Renal pelvis (tissue), 4 donors: ENCODE measurements around the gene SORCS1. TPM values are rescaled to one million over a fixed set of nuclear protein-coding genes. Genes with fewer than 3 reads are reported as not detected.
A peak's percentile ranks its signal among the peaks of the same experiment; 100 is the strongest.

ENCODE experiments used
- DNase-seq: peaks from one replicate; pipeline ENCODE4 v3.0.0-alpha.2; 2013
- polyA plus RNA-seq, 3 donors: library from polyadenylated mRNA; unstranded; fragments of 120-200 nt; gene quantifications; one replicate each; pipeline ENCODE4 v1.2.1, GENCODE V29; 2013; ENCODE audit not compliant: insufficient read length in 3 of 3

SORCS1 gene
- polyA plus RNA-seq, 3 donors = 9.9 to 17.5 (median 14.5) TPM

DNA sequence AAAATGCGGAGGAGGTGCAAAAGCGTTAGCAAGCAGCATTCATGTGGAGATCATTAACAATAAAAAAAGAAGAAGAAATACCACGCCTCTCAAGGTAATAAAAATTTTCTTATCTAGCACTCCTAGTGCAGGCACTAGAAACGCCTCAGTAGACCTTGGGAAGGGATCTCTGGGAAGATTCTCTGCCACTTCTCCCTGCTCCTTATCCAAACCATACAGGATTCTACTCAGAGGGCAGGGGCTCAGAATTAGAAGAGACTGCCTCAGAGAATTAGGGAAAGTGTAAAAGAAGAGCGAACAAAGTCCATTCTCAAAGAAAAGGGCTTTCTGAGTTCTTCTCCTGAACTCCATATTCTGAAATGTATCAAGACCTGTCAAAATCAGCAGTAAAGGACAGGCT is 413.4 kb downstream of the SORCS1 start:
- no peak for DNase-seq

DNA sequence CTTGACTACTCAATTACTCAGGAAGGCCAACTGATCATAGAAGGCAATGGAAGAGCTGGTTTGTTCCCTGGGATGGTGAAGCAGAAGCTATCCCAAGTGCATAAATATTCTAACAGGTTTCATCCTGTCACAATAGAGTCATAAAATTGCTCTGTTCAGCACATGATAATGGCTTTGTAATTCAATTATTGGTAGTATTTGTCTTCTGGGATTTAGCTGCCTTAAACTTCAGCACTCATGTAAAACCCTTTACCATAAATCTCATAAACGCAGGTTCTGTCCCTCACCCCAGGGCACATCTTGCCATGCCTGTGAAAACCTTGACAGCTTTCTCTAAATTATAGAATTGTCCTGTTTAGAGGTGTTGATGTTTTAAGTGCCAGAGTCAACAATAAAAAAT is 417.6 kb downstream of the SORCS1 start:
- DNase-seq = no peak

DNA sequence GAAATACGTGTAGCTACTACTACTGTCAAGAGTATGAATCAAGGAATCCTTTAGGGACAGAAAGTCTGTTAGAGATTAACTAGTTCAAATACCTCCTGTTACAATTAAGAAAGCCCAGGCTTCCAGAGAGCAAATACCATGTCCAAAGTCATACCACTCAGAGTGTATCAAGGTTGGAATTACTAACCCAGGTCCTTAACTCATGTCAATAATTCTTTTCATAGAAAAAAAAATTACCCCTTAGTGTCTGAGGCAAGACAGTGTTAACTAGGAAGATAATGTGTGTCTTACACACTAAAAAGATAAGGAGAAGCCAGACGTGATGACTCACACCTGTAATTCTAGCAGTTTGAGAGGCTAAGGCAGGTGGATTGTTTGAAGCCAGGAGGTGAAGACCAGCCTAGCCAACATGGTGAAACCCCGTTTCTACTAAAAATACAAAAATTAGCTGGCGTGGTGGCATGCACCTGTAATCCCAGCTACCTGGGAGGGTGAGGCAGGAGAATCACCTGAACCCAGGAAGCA is 423.4 kb downstream of the SORCS1 start:
- no peak for DNase-seq

DNA sequence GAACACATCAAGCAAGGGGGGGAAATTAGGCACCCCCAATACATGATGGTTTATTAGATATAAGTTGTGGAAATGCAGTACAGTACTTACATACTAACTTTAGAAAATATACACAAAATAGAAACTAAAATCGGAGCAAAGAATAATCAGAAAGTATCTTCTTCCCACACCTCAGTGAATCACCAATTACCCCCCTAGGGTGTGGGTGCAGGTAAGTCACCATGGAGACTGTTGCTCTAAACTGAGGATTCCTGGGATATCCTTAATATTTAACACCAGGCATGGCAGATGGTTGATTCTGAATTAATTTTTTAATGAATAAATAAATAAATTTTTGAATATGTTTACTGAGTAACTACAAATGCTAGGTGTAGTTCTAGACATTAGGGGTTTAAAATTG is 424.4 kb downstream of the SORCS1 start:
- DNase-seq = no peak

DNA sequence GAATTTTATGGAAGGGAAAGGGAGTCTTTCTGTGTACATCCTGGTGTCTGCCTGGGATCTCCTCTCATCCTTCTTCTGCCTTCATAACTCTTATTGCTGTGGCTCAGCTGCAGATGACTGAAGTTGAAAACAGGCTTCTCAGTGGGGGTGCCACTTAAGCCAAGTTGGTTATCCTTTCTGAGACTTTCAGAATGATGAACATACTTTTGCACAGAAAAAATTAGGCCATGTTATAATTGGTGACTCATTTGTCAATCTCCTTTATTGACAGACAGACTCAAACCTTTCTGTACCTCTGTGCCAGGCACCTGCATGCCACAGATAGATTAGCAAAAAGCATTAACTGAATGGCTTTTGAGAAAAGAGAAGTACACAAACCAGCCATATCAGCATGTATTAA is 430.3 kb downstream of the SORCS1 start:
- DNase-seq = no peak

DNA sequence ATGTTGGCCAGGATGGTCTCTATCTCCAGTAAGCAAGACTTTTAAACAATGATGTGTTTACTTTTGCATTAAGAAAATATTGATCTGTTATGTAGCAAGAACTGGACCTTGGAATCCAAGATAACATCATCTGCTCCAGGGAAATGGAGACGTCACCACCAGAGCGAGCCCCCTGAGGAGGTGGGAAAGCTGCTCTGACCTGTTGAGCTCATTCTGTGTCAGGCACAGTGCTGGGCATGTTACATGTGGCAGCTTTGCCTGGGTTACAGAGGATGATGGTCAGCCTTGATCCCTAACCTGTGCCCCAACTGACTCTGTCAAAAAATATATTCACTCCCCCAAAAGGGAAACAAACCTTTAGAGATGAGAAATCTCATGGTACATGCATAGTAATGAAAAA is 436.3 kb downstream of the SORCS1 start:
- DNase-seq = no peak

DNA sequence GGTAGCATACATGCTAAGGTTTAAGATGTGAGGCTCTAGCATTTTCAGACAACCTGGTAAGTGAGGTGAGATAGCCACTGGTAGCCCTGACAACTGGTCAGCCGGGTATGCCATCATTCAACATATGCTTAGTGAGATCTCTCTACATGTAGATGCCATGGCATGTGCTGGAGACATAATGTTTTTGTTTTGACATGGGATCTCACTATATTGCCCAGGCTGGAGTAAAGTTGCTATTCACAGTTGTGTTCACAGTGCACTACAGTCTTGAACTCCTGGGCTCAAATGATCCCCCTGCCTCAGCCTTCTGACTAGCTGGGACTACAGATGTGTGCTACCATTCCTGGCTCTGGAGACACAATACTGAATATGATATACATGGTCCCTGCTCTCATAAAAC is 437.3 kb downstream of the SORCS1 start:
- DNase-seq = no peak

DNA sequence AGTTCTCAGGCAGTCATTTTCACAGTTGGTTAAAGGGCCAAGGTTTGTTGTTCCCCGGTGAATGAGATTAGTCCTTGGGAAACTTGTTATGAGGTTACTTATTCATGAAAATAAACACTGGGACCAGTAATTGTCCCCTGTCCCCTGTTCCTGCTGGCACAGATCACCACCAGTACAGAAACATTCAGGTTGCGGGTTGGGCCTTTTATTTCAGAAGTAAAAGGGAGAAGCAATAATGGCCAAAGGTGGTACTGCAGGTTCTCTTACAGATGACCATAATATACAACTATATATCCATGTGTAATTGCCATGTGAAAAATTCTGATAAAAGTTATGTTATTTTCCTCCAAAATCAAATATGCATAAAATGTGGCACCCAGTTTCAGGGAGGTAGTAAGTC is 442.0 kb downstream of the SORCS1 start:
- no peak for DNase-seq

DNA sequence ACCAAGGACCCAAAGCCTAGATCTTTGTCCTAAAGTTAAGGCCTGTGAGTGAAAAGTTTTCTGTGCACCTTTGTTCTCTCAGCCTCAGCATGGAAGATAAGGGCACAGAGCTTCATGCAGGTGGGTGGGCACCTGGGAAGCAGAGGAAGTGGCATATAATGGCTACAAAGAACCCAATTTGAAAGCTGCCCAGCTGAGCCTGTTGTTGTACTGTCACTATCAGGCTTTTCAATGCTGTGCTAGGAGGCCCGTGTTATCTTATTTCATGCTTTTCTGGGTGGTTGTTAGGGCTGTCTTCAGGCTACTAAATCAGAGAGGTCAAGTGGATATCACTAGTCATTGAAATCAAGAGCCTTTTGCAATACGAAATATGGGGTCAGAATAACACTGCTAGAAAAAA is 443.8 kb downstream of the SORCS1 start:
- no peak for DNase-seq

DNA sequence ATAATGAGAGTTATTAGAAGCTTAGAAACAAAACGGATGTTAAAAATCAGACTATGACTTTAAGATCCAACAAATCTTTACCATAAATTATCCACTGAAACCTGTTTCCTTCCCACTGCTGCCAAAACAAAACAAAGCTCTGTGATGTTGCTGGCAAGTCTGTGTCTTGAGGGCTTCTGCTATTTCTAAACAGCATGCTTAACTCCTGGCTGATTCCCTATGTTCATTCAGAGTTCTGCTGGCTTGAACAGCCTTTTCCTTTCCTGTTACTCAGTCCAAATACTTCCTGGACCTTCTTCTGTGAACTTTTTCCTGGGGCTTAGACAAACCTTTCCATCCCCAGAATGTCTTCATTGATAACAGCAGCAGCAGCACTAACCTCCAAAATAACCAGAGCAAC is 448.1 kb downstream of the SORCS1 start:
- no peak for DNase-seq

DNA sequence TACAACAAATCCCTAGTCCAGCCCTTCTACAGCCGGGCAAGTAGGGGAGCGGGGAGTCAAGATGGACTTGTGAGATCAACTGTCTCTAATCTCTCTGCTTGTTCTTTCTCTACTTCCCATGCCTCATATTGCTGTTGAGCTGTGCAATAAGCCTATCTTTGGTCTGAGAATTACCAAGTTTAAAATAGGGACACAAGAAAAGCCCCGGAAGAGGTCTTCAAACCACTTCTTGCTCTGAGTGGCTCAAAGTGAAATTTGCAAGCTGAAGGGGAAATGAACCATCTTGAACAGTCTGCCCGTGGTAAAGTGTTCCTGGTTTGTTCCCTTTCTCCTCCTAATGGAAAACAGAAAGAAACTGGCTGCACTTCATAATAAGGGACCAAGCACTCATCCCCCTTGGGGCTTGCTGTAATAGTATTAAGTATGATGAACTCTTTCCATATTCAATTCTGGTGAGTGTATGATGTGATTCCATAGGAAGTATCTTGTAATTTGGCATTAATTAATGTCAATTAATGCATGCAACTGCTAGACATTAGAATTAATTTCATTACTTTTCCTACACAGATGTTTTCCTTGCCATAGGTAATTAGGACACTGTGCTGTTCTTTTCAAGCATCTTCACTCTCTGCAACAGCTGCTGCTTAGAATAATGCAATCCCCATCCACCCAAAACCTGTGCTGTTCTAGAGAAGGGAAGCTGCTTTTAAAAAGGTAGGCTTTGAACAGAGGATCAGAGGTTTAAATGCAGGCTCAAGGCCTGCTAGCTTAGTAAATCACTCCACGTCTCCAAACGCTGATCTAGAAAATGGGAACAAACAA is 449.6 kb downstream of the SORCS1 start:
- DNase-seq = no peak

DNA sequence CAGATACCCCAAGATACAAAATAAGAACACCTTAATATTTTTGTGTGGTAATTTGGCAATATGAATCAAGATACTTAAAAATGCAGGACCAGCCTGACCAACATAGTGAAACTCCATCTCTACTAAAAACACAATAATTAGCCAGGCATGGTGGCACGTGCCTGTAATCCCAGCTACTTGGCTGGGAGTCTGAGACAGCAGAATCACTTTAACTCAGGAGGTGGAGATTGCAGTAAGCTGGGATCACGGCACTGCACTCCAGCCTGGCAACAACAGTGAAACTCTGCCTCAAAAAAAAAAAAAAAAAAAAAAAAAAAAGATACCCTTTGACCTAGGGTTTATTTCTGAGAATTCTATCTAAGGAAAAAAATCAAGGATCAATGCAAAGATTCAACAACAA is 450.7 kb downstream of the SORCS1 start:
- DNase-seq = no peak

DNA sequence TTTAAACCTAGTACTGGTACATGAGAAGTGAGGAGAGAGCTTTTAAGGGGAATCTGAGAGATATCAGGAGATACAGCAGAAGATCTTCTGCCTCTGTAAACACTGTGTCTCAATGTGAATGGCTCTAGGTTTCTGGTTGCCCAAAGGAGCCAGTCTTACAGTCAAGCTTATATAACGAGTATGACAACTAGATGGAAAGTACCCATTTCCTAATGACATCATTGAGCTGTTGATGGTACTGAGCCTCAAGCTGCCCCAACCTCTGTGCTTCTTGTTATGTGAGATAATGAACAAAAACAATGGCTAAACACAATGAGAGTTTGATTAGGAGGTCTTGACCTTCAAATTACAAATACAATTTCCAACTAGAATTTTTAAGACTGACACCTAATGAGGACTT is 451.5 kb downstream of the SORCS1 start:
- no peak for DNase-seq

DNA sequence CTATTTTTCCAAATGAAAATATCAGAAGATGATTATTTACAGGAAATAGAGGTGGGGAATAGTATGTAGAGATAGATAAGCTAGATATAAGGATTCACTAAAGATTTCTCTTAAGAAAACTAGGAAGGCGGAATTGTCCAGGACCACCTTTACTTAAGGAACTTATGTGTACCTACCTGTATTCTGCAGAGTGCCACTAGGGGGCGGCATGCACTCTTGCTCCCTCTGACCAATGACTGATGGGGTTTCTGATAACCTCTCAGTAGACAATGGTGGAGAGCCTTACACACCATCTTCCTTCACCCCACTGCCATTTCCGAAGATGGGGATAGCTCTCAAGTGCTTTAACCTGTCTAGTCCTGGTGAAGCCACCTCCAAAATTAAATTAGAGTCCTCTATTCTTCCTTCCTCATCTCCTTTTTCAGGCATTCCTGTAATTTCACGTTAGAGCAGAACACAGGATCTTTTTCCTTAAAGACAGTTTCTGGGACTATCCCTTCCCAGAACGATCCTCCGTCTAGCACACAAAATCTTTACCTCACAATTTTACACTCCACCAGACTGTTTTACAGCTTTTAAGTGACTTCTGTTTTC is 453.1 kb downstream of the SORCS1 start:
- no peak for DNase-seq

DNA sequence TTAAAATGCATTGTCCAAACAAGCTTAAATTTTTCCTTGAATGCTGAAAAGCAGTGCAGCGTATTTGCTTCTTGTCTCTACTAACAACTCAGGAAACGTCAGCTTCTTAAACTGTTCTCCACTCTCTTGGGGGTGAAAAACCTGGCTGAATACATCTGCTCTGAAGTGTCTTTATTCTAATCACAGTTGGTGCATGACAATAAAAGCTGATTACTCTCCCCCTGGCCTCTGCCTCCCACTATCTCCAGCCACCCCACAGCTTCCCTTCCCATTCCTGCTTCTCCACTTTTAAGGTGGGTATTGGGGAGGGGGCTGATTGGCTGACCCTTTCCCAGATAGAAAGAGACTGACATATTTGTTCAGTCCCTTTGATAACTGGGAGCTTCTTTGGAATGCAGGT is 456.0 kb downstream of the SORCS1 start:
- DNase-seq = no peak

DNA sequence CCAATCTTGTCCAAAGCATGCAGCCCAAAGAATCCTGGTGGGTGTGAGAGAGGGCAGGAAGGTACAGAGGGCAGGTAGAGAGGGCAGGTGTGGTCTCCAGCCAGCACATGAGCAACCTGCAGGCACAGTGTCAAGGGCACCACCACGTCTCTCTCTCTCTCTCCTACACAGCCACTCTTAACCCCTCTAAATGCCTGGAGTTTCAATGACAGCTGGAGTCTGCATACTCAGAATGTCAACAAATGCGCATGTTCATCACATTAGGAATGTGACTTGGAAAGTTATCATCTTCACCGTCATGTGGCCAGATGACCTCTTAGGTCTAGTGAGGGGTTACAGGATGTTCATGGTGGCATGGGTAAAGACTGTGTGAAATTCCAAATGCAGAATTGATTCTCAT is 456.8 kb downstream of the SORCS1 start:
- no peak for DNase-seq

DNA sequence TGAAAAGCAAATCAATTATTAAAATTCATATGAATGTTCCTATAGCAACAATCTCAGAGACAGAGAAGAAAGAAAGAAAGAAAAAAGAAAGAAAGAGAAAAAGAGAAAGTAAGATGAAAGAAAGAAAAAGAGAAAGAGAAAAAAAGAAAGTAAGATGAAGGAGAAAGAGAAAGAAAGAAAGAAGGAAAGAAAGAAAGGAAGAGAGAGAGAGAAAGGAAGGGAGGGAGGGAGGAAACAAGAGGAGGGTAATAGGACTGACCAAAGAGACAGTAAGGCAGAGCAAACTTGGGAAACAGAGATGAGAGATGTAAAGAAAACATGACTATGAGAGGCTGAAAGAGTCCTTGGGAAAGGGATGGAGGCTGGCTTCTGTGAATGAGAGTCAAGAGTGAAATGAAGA is 458.4 kb downstream of the SORCS1 start:
- DNase-seq = no peak

DNA sequence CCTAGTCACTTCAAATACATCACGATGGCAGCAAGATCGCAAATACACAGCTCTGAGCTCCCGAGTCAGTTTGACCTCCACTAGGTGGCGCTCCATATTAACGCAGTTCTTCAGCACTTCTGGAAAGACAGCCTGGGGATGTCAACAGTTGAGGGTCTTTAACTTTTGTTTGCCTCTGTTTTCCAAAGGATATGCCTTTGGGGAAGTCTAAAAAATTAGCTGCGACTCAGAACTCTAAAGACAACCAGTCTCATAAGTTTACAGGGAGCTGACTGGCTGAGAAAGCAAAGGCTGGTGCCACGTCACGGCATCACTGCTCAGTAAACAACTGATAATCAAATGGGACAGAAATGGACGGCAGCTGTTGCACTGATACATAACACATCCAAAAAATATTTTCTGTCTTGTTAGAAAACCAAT is 458.8 kb downstream of the SORCS1 start:
- peak; percentile 88 for DNase-seq

DNA sequence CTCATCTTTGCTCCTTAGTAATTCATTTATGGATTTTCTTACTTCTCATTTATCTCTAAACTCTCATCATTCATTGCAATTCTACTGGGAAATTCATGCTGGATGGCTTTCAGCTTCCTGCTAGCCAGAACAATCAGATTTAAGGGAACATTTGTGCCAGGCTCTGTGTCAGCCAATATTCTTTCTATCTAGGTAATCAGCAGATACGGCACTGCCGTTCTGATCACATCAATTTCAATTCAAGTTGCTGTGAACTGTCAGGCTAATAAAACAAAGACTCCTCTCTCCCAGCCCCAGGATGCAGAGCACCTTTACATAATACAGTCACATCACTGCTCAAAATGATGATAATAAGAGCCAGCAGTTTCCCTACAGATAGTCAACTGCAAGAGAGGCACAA is 468.3 kb downstream of the SORCS1 start:
- DNase-seq = no peak

DNA sequence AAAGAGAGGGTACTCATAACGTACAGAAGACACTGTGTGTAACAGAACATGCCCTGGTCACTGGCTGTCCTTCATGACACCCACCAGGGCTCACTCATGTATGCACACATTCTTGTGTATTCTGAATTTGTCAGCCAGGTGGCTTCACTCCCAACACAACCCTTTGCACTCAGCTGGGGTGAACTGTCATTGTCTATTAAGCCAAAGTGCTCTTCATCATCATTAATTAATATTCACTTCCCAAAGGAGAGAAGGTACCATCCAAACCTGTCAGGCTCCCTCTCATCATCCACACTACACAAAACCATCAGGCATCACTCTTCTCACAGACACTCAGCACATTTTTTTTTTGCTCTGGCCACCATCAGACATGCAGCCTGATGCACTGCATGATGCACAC is 469.8 kb downstream of the SORCS1 start:
- DNase-seq = no peak

DNA sequence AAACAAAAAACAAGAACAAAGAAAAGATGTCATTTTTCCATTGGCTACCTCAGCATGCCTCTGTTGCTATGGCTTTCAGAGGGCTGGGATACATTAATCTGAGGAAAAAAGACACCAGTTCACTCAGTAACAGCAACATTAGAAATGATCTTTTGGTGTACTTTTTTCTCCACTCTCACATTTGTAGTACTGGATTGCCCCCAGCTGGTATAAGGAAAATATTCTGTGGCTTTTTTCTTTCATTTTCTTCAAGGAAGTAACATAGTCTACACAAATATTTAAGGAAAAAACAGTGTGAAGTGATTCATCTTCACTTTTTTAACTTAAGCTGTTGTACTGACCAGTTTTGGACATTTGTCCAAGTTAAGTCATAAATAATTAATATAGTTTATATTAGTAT is 482.3 kb downstream of the SORCS1 start:
- no peak for DNase-seq

DNA sequence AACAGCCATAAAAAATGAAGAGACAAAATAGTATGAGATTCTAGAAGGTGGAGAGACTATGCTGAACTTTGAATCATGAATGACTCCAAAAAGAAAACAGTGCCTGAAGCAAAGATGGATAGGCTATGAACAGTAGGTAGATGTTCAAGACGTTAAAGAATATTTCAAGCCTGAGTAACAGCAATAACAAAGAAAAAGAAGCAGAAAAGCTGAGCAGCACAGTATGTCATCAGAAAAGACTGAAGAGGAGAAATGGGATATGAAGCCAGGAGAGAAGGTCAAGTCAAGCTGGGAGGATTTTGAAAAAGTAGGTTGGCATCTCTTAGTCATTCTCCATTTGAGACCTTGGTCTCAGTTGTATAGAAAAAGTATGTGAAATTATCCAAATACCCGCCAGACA is 484.4 kb downstream of the SORCS1 start:
- DNase-seq = no peak

DNA sequence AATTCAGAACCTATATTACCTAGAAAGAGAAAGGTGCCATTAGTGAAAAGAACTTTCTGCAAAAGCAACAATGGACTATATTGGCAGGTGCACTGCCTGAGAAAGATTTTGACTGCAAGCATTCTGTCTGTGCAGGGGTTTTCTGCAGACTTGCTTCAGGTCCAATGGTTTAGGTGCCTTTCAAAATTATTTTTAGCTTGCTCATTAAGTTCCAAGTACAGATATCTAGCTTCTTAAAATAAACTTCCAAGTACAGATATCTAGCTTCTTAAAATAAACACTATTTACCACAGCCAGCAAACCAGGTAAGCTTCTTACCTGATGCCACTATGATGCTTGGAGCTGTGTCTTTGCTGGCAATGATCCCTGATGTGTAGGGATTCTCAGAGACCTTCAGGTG is 485.2 kb downstream of the SORCS1 start:
- no peak for DNase-seq
